ENCODE results near the gene SEPTIN8.

SEPTIN8 gene

GRCh38 chr5:132777209-132778069, at the start of gene SEPTIN8:
Gene SEPTIN8 (minus strand): TSS chr5:132777239. CDS start chr5:132777137, 102 bp downstream.
- H3K27me3 Mint-ChIP-seq, result peaks cover 54% of the 10 kb centered on the region
- peak within 1 kb of the TSS; percentile 38 for H3K27ac Mint-ChIP-seq
- H3K36me3 Mint-ChIP-seq, result no peaks in the 10 kb centered on the region

GRCh38 chr5:132826424-132827082, 49.5 kb upstream of the SEPTIN8 start:
- Mint-ChIP-seq H3K4me1 (peaks cover 32% of the 10 kb centered on the region), H3K36me3 (no peaks in the 10 kb centered on the region), H3K27ac (no peak overlapping the region), H3K27me3 (peaks cover 84% of the 10 kb centered on the region), H3K9me3 (no peaks in the 10 kb centered on the region), H3K4me3 (no peak overlapping the region)
- no peak for ATAC-seq

More at GRCh38 chr5:132777209-132778069, at the start of gene SEPTIN8:
- Mint-ChIP-seq H3K4me3 (peak within 1 kb of the TSS; percentile 63), H3K9me3 (no peaks in the 10 kb centered on the region), H3K4me1 (peaks cover 8% of the 10 kb centered on the region)
- ATAC-seq, result peak; percentile 73

GRCh38 chr5:132825834-132826391, 48.9 kb upstream of the SEPTIN8 start:
- Mint-ChIP-seq H3K27me3 (peaks cover 77% of the 10 kb centered on the region), H3K27ac (no peak overlapping the region), H3K4me1 (peaks cover 25% of the 10 kb centered on the region), H3K36me3 (no peaks in the 10 kb centered on the region), H3K9me3 (no peaks in the 10 kb centered on the region), H3K4me3 (peak overlapping the region; percentile 25)
- no peak for ATAC-seq

GRCh38 chr5:132825033-132825833, 48.2 kb upstream of the SEPTIN8 start:
- Mint-ChIP-seq H3K27ac (no peak overlapping the region), H3K27me3 (peaks cover 80% of the 10 kb centered on the region)

GRCh38 chr5:132824426-132824825, 47.4 kb upstream of the SEPTIN8 start:
- peaks cover 81% of the 10 kb centered on the region for H3K27me3 Mint-ChIP-seq
- H3K27ac Mint-ChIP-seq, result no peak overlapping the region
- ATAC-seq, result no peak
- no peaks in the 10 kb centered on the region for H3K9me3 Mint-ChIP-seq
- H3K4me1 Mint-ChIP-seq, result peaks cover 30% of the 10 kb centered on the region
- H3K36me3 Mint-ChIP-seq, result no peaks in the 10 kb centered on the region
- no peak overlapping the region for H3K4me3 Mint-ChIP-seq

More at GRCh38 chr5:132825033-132825833, 48.2 kb upstream of the SEPTIN8 start:
- Mint-ChIP-seq H3K4me1 (peaks cover 28% of the 10 kb centered on the region), H3K4me3 (no peak overlapping the region), H3K9me3 (no peaks in the 10 kb centered on the region), H3K36me3 (no peaks in the 10 kb centered on the region)
- no peak for ATAC-seq

- Mint-ChIP-seq H3K4me1 (peaks cover 29% of the 10 kb centered on the region), H3K27me3 (peaks cover 82% of the 10 kb centered on the region), H3K36me3 (no peaks in the 10 kb centered on the region), H3K9me3 (no peaks in the 10 kb centered on the region), H3K4me3 (peak overlapping the region; percentile 63), H3K27ac (no peak overlapping the region)
- ATAC-seq, result no peak
Observed at GRCh38 chr5:132823481-132824050, 46.5 kb upstream of the SEPTIN8 start.

GRCh38 chr5:132822650-132823480, 45.8 kb upstream of the SEPTIN8 start:
- no peak overlapping the region for H3K27ac Mint-ChIP-seq
- H3K27me3 Mint-ChIP-seq, result peaks cover 76% of the 10 kb centered on the region
- peak overlapping the region; percentile 63 for H3K4me3 Mint-ChIP-seq
- peaks cover 29% of the 10 kb centered on the region for H3K4me1 Mint-ChIP-seq
- no peaks in the 10 kb centered on the region for H3K36me3 Mint-ChIP-seq
- no peaks in the 10 kb centered on the region for H3K9me3 Mint-ChIP-seq
- ATAC-seq, result no peak

GRCh38 chr5:132821791-132822190, 44.8 kb upstream of the SEPTIN8 start:
- H3K4me1 Mint-ChIP-seq, result peaks cover 29% of the 10 kb centered on the region
- no peak overlapping the region for H3K4me3 Mint-ChIP-seq
- H3K27me3 Mint-ChIP-seq, result peaks cover 66% of the 10 kb centered on the region
- H3K36me3 Mint-ChIP-seq, result no peaks in the 10 kb centered on the region
- no peak for ATAC-seq
- H3K9me3 Mint-ChIP-seq, result no peaks in the 10 kb centered on the region
- no peak overlapping the region for H3K27ac Mint-ChIP-seq

- Mint-ChIP-seq H3K4me3 (no peak overlapping the region), H3K27ac (no peak overlapping the region), H3K36me3 (no peaks in the 10 kb centered on the region), H3K9me3 (no peaks in the 10 kb centered on the region), H3K4me1 (peaks cover 29% of the 10 kb centered on the region), H3K27me3 (peaks cover 61% of the 10 kb centered on the region)
- ATAC-seq, result no peak
Observed at GRCh38 chr5:132821350-132821749, 44.3 kb upstream of the SEPTIN8 start.

GRCh38 chr5:132820162-132820754, 43.2 kb upstream of the SEPTIN8 start:
- Mint-ChIP-seq H3K27me3 (peaks cover 53% of the 10 kb centered on the region), H3K4me1 (peaks cover 29% of the 10 kb centered on the region), H3K4me3 (no peak overlapping the region), H3K27ac (no peak overlapping the region), H3K9me3 (no peaks in the 10 kb centered on the region), H3K36me3 (no peaks in the 10 kb centered on the region)
- ATAC-seq, result peak; percentile 88

GRCh38 chr5:132819468-132819867, 42.4 kb upstream of the SEPTIN8 start:
- Mint-ChIP-seq H3K36me3 (no peaks in the 10 kb centered on the region), H3K4me3 (peak overlapping the region; percentile 60), H3K27me3 (peaks cover 45% of the 10 kb centered on the region), H3K9me3 (no peaks in the 10 kb centered on the region), H3K27ac (peak overlapping the region; percentile 57), H3K4me1 (peaks cover 29% of the 10 kb centered on the region)
- ATAC-seq, result no peak

GRCh38 chr5:132817011-132817410, 40.0 kb upstream of the SEPTIN8 start:
- Mint-ChIP-seq H3K9me3 (no peaks in the 10 kb centered on the region), H3K36me3 (no peaks in the 10 kb centered on the region), H3K27ac (no peak overlapping the region), H3K4me1 (peaks cover 28% of the 10 kb centered on the region), H3K4me3 (no peak overlapping the region), H3K27me3 (peaks cover 35% of the 10 kb centered on the region)
- ATAC-seq, result no peak

GRCh38 chr5:132816554-132816953, 39.5 kb upstream of the SEPTIN8 start:
- H3K27me3 Mint-ChIP-seq, result peaks cover 34% of the 10 kb centered on the region
- H3K4me3 Mint-ChIP-seq, result no peak overlapping the region
- no peaks in the 10 kb centered on the region for H3K9me3 Mint-ChIP-seq
- no peak for ATAC-seq
- no peaks in the 10 kb centered on the region for H3K36me3 Mint-ChIP-seq
- H3K4me1 Mint-ChIP-seq, result peaks cover 29% of the 10 kb centered on the region
- no peak overlapping the region for H3K27ac Mint-ChIP-seq
